NCI-H82 (cell line): ENCODE measurements around the gene RAB29.
A peak's percentile ranks its signal among the peaks of the same experiment; 100 is the strongest.

ENCODE experiments used
- DNase-seq: peaks from one replicate; lab custom pipeline; 2025; lab: John Stamatoyannopoulos, UW

The RAB29 gene

GRCh38 chr1:205794011-205794730 lies 18.9 kb upstream of the RAB29 start:
- no peak for DNase-seq

GRCh38 chr1:205792961-205793673 lies 17.8 kb upstream of the RAB29 start:
- DNase-seq: peak; percentile 71

- peak; percentile 69 for DNase-seq
These were observed 17.2 kb upstream of the RAB29 start for GRCh38 chr1:205792481-205792881.

- peak; percentile 92 for DNase-seq
These were observed 16.4 kb upstream of the RAB29 start for GRCh38 chr1:205791568-205792180.

- DNase-seq: no peak
These were observed 12.1 kb upstream of the RAB29 start for GRCh38 chr1:205787287-205787916.

- DNase-seq: no peak
These were observed 11.3 kb upstream of the RAB29 start for GRCh38 chr1:205786601-205787000.

- DNase-seq: no peak
These were observed 10.2 kb upstream of the RAB29 start for GRCh38 chr1:205785446-205785845.

GRCh38 chr1:205783904-205784303 lies 8.6 kb upstream of the RAB29 start:
- no peak for DNase-seq

- DNase-seq: no peak
These were observed 8.1 kb upstream of the RAB29 start for GRCh38 chr1:205783433-205783795.

GRCh38 chr1:205782627-205783432 lies 7.5 kb upstream of the RAB29 start:
- no peak for DNase-seq

- no peak for DNase-seq
These were observed 5.1 kb upstream of the RAB29 start for GRCh38 chr1:205780335-205780734.

- no peak for DNase-seq
These were observed 2.7 kb upstream of the RAB29 start for GRCh38 chr1:205777994-205778393.

- no peak for DNase-seq
These were observed 405 bp upstream of the RAB29 start for GRCh38 chr1:205775717-205776056.

- DNase-seq: peak; percentile 65
These were observed 876 bp downstream of the RAB29 start for GRCh38 chr1:205774198-205775014.

- no peak for DNase-seq
These were observed 2.7 kb downstream of the RAB29 start for GRCh38 chr1:205772607-205773032.

GRCh38 chr1:205770618-205771017 lies 4.7 kb downstream of the RAB29 start:
- DNase-seq: no peak

- DNase-seq: no peak
These were observed 5.5 kb downstream of the RAB29 start for GRCh38 chr1:205769641-205770365.

GRCh38 chr1:205767248-205767647 lies 8.0 kb downstream of the RAB29 start:
- DNase-seq: no peak

GRCh38 chr1:205766570-205766969 lies 8.7 kb downstream of the RAB29 start:
- no peak for DNase-seq

- no peak for DNase-seq
These were observed 9.2 kb downstream of the RAB29 start for GRCh38 chr1:205766038-205766437.
